Astrocyte of the hippocampus (primary cell): ENCODE results near the gene NAT9.

Experiments used
- DNase-seq: peaks from one replicate; pipeline ENCODE4 v3.0.0; 2011; ENCODE audit warnings: low read depth, low spot score

NAT9 gene

GRCh38 chr17:74780443-74781238, 4.5 kb upstream of the NAT9 start:
- DNase-seq: peak; percentile 29

GRCh38 chr17:74779948-74780400, 3.8 kb upstream of the NAT9 start:
- no peak for DNase-seq

- no peak for DNase-seq
These were observed 3.4 kb upstream of the NAT9 start for GRCh38 chr17:74779501-74779900.

- DNase-seq: no peak
These were observed 2.8 kb upstream of the NAT9 start for GRCh38 chr17:74778960-74779359.

- no peak for DNase-seq
These were observed 1.9 kb upstream of the NAT9 start for GRCh38 chr17:74777901-74778515.

- no peak for DNase-seq
These were observed 845 bp upstream of the NAT9 start for GRCh38 chr17:74776990-74777389.

GRCh38 chr17:74775409-74776043, 619 bp downstream of the NAT9 start:
- DNase-seq: no peak

- DNase-seq: peak; percentile 46
These were observed 2.3 kb downstream of the NAT9 start for GRCh38 chr17:74773871-74774286.

- DNase-seq: no peak
These were observed 2.7 kb downstream of the NAT9 start for GRCh38 chr17:74773414-74773813.

- no peak for DNase-seq
These were observed 4.1 kb downstream of the NAT9 start for GRCh38 chr17:74772053-74772452.

- no peak for DNase-seq
These were observed 4.7 kb downstream of the NAT9 start for GRCh38 chr17:74771319-74771914.

GRCh38 chr17:74770498-74771318, 5.4 kb downstream of the NAT9 start:
- peak; percentile 77 for DNase-seq

- no peak for DNase-seq
These were observed 6.2 kb downstream of the NAT9 start for GRCh38 chr17:74769856-74770497.

GRCh38 chr17:74769266-74769855, 6.8 kb downstream of the NAT9 start:
- DNase-seq: no peak

- no peak for DNase-seq
These were observed 7.4 kb downstream of the NAT9 start for GRCh38 chr17:74768763-74769114.

GRCh38 chr17:74768069-74768762, 7.9 kb downstream of the NAT9 start:
- peak; percentile 76 for DNase-seq

GRCh38 chr17:74767111-74767516, 9.0 kb downstream of the NAT9 start:
- peak; percentile 47 for DNase-seq

GRCh38 chr17:74766413-74766812, 9.7 kb downstream of the NAT9 start:
- no peak for DNase-seq

- no peak for DNase-seq
These were observed 11.3 kb downstream of the NAT9 start for GRCh38 chr17:74764751-74765286.
